NCI-H1105 treated with DMSO at 0.1 percent for 48 hours (cell line): Measurements from ENCODE around the gene DISC1.
"Not testable (repeated sequence)": the region's sequence is repeated elsewhere in the genome, so short reads cannot be mapped to it uniquely, and the experiment has no call there.

Experiments used
- DNase-seq: peaks from one replicate; lab custom pipeline; 2025; lab: John Stamatoyannopoulos, UW

DISC1 gene

DNA sequence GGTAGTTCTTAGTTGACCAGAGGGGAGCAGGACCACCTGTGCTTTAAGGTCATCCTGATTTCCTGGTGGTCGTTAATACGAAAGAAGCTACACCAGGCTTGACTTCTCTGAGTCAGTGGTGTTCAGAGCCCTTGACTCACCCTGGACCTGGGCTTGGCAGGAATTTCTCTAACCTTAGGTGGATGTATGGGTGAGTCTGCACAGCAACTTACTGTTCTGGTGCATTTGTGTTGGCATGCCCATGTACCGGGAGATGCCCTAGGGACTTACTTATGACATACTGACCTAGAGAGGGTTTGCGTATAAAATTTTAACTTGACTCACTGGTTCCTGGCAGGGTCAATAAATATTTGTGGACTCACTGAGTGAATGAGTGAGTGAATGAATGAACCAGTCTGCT lies 304.6 kb downstream of the DISC1 start:
- DNase-seq, result no peak

DNA sequence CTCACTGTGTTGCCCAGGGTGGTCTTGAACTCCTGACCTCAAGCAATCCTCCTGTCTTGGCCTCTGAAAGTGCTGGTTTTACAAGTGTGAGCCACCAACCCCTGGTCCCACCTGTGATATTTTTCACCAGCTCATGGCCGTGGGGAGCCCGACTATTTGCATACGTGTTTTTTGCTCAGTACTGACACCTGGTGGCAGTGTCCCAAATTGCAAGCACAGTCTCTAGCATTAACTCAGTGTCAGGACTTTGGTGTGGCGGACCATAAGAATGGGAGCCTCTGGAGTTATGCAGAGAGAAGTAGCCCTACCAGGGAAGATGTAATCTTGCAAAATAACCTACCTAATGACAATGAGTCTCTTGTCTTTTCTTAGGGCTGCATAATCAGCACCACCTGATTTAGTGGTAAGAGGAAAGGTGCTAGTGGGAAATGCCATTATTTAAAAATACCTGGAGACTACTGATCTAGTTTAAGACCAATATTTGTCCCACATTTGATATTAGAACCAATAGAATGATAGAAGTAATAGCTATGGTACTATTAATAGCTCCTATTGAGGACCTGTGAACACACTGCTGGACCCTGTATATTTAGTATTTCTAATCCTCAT lies 305.4 kb downstream of the DISC1 start:
- no peak for DNase-seq

GRCh38 chr1:231933711-231934626 lies 307.4 kb downstream of the DISC1 start:
- DNase-seq, result no peak

- peak; percentile 7 for DNase-seq
Measured at GRCh38 chr1:231934797-231935196, 308.2 kb downstream of the DISC1 start.

DNA sequence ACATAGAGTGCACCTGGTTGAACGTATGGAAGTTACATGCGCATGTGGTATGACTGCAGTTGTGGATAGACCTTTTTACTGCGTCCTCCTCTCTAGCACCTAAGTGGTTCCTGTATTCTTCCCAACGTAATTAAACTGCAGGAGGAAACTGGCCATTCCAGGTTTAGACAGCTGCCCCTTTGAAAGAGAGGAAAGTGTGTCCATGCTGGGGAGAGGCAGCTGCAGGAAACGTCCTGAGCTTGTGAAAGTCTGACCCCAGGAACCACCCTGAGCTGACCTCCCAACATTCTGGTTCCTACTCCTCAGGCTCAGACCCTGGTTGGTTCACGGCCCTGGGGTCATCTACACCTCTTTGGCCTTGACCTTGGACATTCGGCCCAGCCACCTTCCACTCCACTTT lies 309.3 kb downstream of the DISC1 start:
- no peak for DNase-seq

- DNase-seq, result peak; percentile 25
Measured at GRCh38 chr1:231936983-231937775, 310.6 kb downstream of the DISC1 start.

GRCh38 chr1:231938211-231938610 lies 311.6 kb downstream of the DISC1 start:
- no peak for DNase-seq

GRCh38 chr1:231938711-231939110 lies 312.1 kb downstream of the DISC1 start:
- no peak for DNase-seq

DNA sequence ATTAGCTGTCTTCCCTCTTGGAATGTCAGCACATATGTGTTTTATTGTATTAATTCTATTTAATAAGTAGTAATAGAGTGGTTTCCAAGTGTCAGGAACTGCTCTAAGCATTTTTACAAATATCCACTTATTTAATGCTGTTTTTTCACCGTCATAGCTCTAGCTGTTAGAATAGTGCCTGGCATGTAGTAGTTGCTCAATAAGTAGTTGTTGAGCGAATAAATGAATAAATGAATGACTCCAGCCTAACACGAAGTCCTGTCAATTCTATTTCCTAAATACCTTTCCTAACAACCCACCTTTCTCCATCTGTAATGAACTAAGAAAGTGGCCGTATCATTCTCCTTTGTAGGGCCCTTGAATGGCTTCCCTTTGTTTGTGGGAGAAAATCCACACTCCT lies 312.5 kb downstream of the DISC1 start:
- DNase-seq, result no peak

DNA sequence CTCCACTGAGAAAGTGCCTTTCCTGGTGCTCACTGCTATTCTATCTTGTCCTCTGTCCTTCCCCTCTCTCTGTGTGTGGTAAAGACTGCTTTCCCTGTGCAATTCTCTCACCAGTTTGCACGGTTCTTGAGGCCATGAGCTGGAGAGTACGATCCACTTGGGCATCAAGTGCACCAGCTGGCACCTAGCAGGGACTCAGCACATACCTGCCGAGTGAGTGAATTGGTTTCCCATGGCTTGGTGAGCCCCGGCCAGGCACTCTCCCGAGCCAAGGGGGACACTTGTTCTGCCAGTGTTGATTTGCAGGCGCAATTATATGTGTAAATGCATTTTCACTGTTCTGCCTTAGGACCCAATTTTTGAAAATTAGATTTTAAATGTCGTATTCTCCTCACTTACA lies 313.5 kb downstream of the DISC1 start:
- no peak for DNase-seq

- DNase-seq, result no peak
Measured at GRCh38 chr1:231940701-231941100, 314.1 kb downstream of the DISC1 start.

- no peak for DNase-seq
Measured at GRCh38 chr1:231943084-231943483, 316.5 kb downstream of the DISC1 start.

DNA sequence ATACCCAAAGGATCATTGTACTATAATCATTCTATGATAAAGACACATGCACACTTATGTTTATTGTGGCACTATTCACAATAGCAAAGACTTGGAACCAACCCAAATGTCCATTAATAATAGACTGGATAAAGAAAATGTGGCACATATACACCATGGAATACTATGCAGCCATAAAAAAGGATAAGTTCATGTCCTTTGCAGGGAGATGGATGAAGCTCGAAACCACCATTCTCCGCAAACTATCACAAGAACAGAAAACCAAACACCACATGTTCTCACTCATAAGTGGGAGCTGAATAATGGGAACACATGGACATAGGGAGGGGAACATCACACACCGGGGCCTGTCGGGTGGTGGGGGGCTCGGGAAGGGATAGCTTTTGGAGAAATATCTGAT lies 321.5 kb downstream of the DISC1 start:
- DNase-seq, result not testable (repeated sequence)

DNA sequence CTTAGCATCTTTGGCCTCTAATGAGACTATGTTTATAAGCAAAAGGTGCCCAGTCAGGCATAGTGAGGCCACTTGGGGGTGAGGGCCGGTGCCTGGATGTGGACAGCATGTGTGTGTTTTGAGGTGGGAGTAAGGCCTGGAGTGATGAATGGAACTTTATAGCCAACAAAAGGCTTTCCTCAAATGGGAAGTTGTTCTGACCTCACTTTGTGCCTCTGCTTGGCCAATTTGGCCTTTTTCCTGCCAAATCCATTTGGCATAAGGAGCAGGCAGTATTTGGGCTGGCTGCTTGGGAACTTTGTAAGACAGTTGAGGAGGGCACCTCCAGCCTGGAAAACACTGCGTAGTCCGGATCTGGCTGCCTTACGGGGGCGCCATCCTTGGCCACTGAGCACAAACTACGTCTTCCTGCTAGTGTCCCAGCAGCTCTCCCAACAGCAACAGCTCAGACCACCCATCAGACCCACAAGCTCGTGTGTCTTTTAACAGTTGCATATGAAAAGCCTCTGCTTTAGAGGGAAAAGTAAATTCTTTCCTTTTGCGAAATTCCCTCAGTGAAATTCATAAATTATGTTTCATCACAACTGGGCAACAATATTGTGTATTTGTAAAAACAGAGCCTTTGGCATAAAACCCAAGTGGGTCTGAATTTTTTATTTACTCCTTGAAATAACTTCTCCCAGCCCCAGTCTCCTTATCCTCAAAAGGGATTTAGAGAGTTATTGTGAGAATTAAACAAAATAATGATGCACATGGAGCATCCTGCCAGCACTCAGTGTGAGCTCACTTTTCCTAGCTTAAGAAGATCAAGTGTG lies 322.9 kb downstream of the DISC1 start:
- DNase-seq, result no peak

DNA sequence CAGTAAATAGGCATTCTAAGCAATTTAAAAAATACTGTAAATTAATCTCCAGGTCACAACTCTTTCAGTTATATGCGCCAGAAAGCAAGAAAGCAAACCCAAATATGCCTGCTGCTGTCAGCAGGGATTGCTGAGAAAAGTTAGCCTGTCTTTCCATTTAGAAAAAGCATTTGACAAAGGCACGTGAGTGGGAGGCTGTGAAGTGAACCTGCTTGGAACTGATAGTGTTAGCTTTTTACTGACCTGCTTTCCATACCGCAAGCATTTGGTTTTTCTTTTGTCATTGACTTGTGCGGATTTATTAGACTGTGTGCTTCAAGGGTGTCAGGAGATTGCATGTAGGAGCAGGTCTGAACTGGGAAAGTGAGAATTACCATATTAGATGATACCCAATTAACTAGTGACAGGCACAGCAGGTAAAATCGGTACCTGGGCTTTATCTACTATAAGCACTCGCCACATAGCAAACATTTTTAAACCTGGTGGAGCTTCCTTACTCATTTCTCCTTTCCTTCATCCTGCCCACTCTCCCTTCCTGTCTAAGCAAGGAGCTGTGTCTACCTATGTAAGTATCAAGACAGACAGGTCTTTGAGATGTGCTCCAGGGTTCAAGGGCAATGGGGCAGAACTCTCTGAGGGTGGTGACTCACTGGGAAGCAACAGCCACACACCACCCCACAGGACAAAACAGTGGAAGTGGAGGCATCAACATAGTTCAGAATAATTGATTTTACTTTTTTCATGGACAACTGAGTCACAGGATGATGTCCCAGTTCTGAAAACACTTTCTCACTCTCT lies 323.9 kb downstream of the DISC1 start:
- no peak for DNase-seq

- DNase-seq, result no peak
Measured at GRCh38 chr1:231951374-231951773, 324.8 kb downstream of the DISC1 start.

- DNase-seq, result no peak
Measured at GRCh38 chr1:231952154-231952553, 325.6 kb downstream of the DISC1 start.

DNA sequence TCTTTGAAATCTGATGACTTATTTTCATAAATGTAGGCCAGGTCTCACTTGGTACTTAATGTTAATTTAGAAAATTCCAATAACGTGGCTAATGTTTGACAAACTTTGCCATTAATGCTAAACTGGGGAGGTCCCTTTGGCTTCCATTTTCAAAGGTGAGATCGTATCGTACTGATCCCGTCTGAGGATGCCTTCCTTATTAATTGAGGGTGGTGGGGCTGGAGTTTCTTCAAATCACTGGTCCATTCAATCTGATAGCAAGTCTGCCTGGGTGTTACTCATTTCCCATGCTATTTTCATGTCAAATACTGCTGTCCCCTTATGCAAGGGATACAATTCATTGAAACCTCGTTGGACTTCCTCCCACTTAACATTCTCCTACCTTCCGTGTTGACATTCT lies 327.1 kb downstream of the DISC1 start:
- DNase-seq, result no peak

DNA sequence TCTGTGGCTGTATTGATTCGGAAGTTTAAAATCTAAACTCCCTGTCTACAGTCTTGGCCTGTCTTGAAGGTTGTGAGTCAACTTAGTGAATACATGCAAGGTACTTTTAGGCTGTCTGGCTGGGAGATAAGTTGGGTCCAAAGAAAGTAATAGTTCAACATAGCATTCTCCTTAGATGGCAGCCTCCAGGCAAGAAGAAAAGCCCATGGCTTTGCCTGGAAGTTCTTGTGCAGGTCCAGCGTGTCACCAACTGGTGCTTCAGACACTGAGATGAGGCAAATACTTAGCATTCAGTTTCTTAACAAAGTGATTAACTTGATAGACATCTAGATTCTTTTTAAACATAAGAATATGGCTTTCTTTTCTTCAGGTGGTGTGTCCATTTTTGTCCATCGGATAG lies 328.2 kb downstream of the DISC1 start:
- DNase-seq, result no peak

- no peak for DNase-seq
Measured at GRCh38 chr1:231957359-231957758, 330.8 kb downstream of the DISC1 start.

DNA sequence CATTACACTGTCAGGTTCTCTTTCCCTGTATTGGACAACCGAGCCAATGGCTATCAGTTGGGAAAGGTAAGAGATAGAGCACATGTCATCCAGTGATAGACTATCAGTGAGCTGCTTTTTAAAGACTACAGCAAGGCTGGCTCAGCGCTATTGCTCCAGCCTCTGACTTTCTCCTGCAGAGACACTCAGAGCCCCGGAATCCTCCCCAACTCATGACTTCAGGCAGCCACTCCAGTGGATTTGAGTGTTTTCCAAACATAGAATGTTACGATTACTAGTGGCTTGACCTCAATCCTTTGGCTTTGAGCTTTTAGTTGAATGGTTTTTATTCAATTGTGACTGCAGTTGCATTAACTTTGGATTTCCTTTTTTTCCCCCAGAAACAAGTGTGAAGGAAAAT lies 331.9 kb downstream of the DISC1 start:
- no peak for DNase-seq
